Cardiac muscle cell (in vitro differentiated cells and primary cell): Measurements from ENCODE around the gene RAB34. TPM values are rescaled to one million over a fixed set of nuclear protein-coding genes. Genes with fewer than 3 reads are reported as not detected.
"Not testable (repeated sequence)": the region's sequence is repeated elsewhere in the genome, so short reads cannot be mapped to it uniquely, and the experiment has no call there.

ENCODE experiments used
- DNase-seq, 2 donors: peaks; one replicate each; pipeline versions ENCODE4 v3.0.0 to v3.0.0-alpha.2; 2010 to 2017; ENCODE audit warnings: low read depth in 1 of 2, low spot score in 1 of 2
- H3K27ac ChIP-seq: fragments of 200-600 bp; sonication (generic); 2 replicates; pipeline ENCODE4 v1.5.1; 2016
- H3K27me3 ChIP-seq: fragments of 200-600 bp; sonication (generic); 2 replicates; pipeline ENCODE4 v1.6.0; 2016; ENCODE audit warnings: control low read depth
- H3K36me3 ChIP-seq: fragments of 200-600 bp; sonication (generic); 2 replicates; pipeline ENCODE4 v1.5.1; 2016; ENCODE audit warnings: control low read depth
- H3K4me1 ChIP-seq: fragments of 200-600 bp; sonication (generic); 2 replicates; pipeline ENCODE4 v1.8.1; 2017; ENCODE audit warnings: low read depth, mild to moderate bottlenecking, mixed run types
- H3K4me3 ChIP-seq: fragments of 200-600 bp; sonication (generic); 2 replicates; pipeline ENCODE4 v1.5.1; 2016; ENCODE audit warnings: mild to moderate bottlenecking
- H3K9me3 ChIP-seq: fragments of 200-600 bp; sonication (generic); 2 replicates; pipeline ENCODE4 v1.5.1; 2017; ENCODE audit warnings: low read depth, mild to moderate bottlenecking, control low read depth
- polyA plus RNA-seq: library from polyadenylated mRNA; unstranded; fragments of >200 nt; fragmentation: Nextera tagmentation; extraction: Ambion mirVana; gene quantifications from 2 replicates; pipeline ENCODE4 v1.2.1, GENCODE V29; 2016
- total RNA-seq: library from RNA; depleted of rRNA; stranded (reverse); fragments of >200 nt; gene quantifications from 2 replicates; pipeline ENCODE4 v1.2.3, GENCODE V29; 2016
- TF ChIP-seq, protein P1 (sequence below): IDR thresholded peaks from 2 replicates; pipeline ENCODE4 v1.5.1; 2012; ENCODE audit warnings: low read depth, mild to moderate bottlenecking, low read length

Gene RAB34
- total and polyA plus RNA-seq, 2 experiments from 2014 or later = 186 to 276 TPM

DNA sequence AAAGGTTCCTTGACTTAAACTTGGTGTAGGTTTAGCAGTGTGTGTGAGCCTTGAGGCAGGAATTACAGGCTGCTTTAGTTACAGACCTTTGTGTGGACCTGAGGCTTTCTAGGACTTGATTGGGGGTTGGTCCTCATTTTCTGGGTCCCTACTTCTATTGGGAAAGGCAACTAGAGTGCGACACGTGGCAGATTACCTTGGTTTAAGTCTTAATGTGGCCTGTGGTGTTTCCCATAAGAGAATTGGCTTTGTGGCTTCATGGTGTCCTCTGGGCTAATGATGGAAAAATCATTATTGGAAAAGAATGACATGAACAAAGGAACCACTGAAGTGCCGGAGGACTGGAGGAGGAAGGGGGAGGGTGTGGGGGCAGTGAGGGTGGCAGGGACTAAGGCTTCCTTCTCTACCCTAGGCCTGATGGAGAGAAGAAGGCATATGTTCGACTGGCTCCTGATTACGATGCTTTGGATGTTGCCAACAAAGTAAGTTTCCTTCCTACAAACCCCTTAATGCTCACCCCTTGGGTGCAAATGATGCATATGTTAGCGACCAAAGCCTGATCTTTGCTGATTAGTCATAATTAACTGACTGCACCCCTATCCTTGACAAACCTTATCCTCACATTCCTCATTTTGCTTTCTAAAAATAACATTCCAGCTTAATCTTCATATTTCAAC, 5.6 kb upstream of the RAB34 start:
- peaks cover 15% of the 10 kb centered on the region for H3K4me1 ChIP-seq

DNA sequence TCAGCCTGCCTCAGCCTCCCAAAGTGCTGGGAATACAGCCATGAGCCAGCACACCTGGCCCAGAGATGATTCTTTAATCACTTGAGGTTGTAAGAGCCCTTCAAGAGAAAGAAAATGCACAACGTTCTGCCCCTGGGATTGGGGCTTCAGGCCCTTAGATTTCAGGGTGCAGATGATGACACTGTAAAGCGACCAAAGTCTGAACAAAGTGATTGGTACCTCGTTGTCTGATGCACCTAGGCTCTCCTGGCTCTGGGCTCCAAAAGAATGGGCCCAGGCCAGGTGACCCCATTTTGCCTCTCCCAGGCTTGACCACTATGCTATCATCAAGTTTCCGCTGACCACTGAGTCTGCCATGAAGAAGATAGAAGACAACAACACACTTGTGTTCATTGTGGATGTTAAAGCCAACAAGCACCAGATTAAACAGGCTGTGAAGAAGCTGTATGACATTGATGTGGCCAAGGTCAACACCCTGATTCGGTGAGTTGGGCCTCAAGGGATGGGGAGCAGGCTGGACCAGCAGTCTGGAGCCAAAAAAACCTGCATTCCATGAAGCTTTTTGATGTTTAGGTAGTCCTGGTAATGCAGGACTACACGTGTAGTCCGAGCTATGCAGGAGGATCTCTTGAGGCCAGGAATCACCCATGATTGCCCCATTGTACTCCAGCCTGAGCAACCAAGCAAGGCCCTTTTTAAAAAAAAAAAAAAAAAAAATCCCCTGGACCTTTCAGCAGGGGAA, 4.9 kb upstream of the RAB34 start:
- TF ChIP-seq, protein P1, sequence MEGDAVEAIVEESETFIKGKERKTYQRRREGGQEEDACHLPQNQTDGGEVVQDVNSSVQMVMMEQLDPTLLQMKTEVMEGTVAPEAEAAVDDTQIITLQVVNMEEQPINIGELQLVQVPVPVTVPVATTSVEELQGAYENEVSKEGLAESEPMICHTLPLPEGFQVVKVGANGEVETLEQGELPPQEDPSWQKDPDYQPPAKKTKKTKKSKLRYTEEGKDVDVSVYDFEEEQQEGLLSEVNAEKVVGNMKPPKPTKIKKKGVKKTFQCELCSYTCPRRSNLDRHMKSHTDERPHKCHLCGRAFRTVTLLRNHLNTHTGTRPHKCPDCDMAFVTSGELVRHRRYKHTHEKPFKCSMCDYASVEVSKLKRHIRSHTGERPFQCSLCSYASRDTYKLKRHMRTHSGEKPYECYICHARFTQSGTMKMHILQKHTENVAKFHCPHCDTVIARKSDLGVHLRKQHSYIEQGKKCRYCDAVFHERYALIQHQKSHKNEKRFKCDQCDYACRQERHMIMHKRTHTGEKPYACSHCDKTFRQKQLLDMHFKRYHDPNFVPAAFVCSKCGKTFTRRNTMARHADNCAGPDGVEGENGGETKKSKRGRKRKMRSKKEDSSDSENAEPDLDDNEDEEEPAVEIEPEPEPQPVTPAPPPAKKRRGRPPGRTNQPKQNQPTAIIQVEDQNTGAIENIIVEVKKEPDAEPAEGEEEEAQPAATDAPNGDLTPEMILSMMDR = no peak
- H3K4me1 ChIP-seq = peaks cover 15% of the 10 kb centered on the region
- H3K4me3 ChIP-seq = no peak overlapping the region
- H3K36me3 ChIP-seq = peaks cover 21% of the 10 kb centered on the region
- H3K27me3 ChIP-seq = no peaks in the 10 kb centered on the region
- no peaks in the 10 kb centered on the region for H3K9me3 ChIP-seq
- H3K27ac ChIP-seq = no peak overlapping the region
- DNase-seq = no peak

More for the DNA sequence above, 5.6 kb upstream of the RAB34 start:
- TF ChIP-seq, protein P1 = no peak
- DNase-seq = no peak
- H3K9me3 ChIP-seq = no peaks in the 10 kb centered on the region
- no peak overlapping the region for H3K4me3 ChIP-seq
- no peaks in the 10 kb centered on the region for H3K27me3 ChIP-seq
- H3K36me3 ChIP-seq = peaks cover 21% of the 10 kb centered on the region
- H3K27ac ChIP-seq = no peak overlapping the region

DNA sequence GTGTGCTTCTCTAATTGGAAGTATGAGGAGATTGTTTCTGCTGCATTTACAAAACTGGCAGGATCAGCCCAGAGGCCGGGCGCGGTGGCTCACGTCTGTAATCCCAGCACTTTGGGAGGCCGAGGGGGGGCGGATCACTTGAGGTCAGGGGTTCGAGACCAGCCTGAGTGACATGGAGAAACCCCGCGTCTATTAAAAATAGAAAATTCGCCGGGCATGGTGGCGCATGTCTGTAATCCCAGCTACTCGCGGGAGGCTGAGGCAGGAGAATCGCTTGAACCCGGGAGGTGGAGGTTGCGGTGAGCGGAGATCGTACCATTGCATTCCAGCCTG, 3.3 kb upstream of the RAB34 start:
- H3K27ac ChIP-seq, H3K9me3 ChIP-seq, H3K27me3 ChIP-seq, DNase-seq: not testable (repeated sequence)
- H3K36me3 ChIP-seq = peaks cover 21% of the 10 kb centered on the region
- H3K4me1 ChIP-seq = peaks cover 21% of the 10 kb centered on the region
- peak overlapping the region; percentile 88 for H3K4me3 ChIP-seq

DNA sequence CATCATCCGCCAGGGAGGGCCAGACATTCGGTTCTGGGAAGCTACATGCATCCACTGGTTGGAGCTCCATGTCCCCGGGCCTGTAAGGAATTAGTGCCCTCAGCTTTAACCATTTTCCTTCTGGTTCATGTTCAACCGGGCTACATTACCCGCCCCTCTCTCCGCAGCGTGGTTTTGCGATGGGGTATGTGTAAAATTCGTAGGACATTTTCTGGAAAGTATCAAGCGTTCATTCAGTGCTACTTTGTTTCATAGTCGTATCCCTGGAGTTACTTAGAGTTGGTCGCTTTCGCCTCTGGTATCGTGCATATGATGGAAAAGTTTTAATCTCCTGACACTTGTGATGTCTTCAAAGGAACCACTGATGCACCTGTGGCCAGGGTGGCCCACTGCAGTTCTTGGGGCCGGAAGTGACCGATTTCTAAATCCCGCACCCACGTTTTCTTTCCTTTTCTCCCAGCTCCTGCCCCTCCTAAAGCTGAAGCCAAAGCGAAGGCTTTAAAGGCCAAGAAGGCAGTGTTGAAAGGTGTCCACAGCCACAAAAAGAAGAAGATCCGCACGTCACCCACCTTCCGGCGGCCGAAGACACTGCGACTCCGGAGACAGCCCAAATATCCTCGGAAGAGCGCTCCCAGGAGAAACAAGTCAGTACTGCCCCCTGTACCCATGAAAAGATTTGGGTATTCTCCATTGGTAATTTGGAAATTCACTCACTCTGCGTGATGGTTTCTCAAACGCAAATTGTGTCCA, 2.8 kb upstream of the RAB34 start:
- Histone ChIP-seq H3K36me3 (peaks cover 21% of the 10 kb centered on the region), H3K4me1 (peaks cover 21% of the 10 kb centered on the region), H3K27ac (peak overlapping the region; percentile 90), H3K27me3 (no peaks in the 10 kb centered on the region), H3K4me3 (peak overlapping the region; percentile 88), H3K9me3 (no peaks in the 10 kb centered on the region)
- DNase-seq = no peak
- TF ChIP-seq, protein P1 = peak; percentile 12

DNA sequence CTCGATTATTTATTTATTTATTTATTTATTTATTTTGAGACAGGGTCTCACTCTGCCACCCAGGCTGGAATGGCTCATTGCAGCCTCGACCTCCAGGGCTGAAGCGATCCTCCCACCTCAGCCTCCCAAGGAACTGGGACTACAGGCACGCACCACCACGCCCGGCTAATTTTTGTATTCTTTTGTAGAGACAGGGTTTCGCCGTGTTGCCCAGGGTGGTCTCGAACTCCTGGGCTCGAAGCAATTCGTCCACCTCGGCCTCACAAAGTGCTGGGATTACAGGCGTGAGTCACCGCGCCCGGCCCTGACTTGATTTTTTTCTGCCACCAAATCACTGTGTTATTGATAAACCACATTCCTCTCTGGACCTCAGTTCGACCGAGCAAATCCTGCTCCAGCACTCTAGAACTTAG, 1.4 kb upstream of the RAB34 start:
- DNase-seq = no peak
- H3K4me1 ChIP-seq = peaks cover 21% of the 10 kb centered on the region
- no peaks in the 10 kb centered on the region for H3K27me3 ChIP-seq
- TF ChIP-seq, protein P1 = no peak
- no peaks in the 10 kb centered on the region for H3K9me3 ChIP-seq
- peak overlapping the region; percentile 90 for H3K27ac ChIP-seq
- H3K36me3 ChIP-seq = peaks cover 29% of the 10 kb centered on the region
- H3K4me3 ChIP-seq = peak overlapping the region; percentile 88
